B cell (primary cell): ENCODE results near the gene PDE3B.
"Not testable (repeated sequence)": the region's sequence is repeated elsewhere in the genome, so short reads cannot be mapped to it uniquely, and the experiment has no call there.

Experiments used
- CTCF ChIP-seq: fragments of 200-600 bp; IDR thresholded peaks from one replicate; pipeline ENCODE4 v1.8.0; 2022; ENCODE audit warnings: antibody characterized with exemption, mild to moderate bottlenecking
- EZH2 ChIP-seq: IDR thresholded peaks from 2 replicates; pipeline ENCODE4 v1.6.1; 2012; ENCODE audit warnings: borderline replicate concordance, low read depth, mild to moderate bottlenecking, moderate library complexity, low read length; ENCODE audit not compliant: insufficient read depth, poor library complexity, severe bottlenecking

- not testable (repeated sequence) for TF ChIP-seq CTCF, EZH2
Measured at GRCh38 chr11:14883683-14884082, 240.1 kb downstream of the PDE3B start.
